Ureter (tissue), 1 donor: Measurements from ENCODE around the gene CDC14B. TPM values are rescaled to one million over a fixed set of nuclear protein-coding genes. Genes with fewer than 3 reads are reported as not detected.
A peak's percentile ranks its signal among the peaks of the same experiment; 100 is the strongest.

Source experiments
- DNase-seq: peaks from one replicate; pipeline ENCODE4 v3.0.0-alpha.2; 2020; ENCODE audit warnings: low spot score
- total RNA-seq: library from RNA; stranded (reverse); gene quantifications from one replicate; pipeline ENCODE4 v1.2.4, GENCODE V29; 2023
- donor health status: DM: yes; HTN: yes; CAD: no.

CDC14B gene
- total RNA-seq, 1 donor from 2014 or later = 42.0 TPM

DNA sequence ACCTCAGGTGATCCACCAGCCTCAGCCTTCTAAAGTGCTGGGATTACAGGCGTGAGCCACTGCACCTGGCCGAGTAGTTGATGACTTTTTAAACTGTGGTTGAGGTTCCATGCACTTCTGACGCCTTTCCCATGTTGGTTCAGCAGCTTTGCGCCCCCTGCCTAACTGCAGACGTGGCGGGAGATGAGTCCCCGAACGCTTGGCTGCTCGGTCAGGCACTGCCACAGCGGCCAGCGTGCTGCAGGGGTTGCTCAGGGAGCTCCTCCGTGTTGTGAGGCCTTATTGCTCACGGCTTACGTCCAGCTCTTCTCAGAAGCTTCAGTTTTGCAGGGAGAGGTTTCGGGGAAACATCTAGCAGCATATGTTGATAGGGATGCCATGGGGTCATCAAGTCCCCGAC is 134.4 kb downstream of the CDC14B start:
- DNase-seq = no peak

GRCh38 chr9:96484521-96484931 is 135.1 kb downstream of the CDC14B start:
- DNase-seq = no peak

DNA sequence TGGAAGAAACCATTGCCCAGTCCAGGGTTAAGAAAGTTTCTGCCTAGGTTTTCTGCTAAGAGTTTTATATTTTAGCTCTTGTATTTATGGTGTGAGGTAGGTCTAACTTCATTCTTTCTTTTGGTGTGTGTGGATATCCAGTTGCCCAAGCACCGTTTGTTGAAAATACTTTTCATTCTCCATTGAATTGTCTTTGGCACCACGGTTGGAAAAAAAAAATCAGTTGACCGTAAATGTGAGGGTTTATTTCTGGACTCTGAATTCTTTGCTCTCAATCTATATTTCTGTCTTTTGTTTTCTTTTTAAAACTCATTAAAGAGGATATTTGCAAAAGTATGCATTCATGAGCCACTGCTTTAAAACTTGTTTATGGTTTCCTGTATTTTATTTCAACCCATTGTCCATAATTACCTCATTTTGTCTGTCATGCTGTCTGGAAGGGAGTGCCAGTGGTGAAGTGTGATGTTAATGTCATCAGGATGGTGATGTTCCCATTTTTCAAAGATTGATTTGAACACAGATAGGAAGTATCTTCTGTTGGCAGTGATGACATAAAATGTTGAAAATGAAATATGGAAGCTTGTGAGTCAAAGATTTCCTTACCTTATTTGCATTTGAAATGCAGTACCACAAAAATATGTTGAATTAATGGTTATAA is 135.8 kb downstream of the CDC14B start:
- no peak for DNase-seq

DNA sequence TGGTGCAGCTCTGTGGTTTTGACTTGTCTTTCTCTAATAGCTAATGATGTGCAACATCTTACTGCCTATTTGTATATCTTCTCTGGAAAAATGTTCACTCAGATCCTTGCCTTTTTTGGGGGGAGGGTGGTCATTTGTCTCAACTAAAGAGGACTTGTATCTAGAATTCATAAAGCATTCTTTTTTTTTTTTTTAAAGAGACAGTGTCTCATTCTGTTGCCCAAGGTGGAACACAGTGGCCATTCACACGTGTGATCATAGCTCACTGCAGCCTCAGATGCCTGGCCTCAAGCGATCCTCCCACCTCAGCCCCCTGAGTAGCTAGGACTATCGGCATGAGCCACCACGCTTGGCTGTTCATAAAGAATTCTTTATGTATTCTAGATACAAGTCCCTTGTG is 136.4 kb downstream of the CDC14B start:
- no peak for DNase-seq

GRCh38 chr9:96482476-96482875 is 137.2 kb downstream of the CDC14B start:
- no peak for DNase-seq

GRCh38 chr9:96480736-96481135 is 138.9 kb downstream of the CDC14B start:
- DNase-seq = no peak

DNA sequence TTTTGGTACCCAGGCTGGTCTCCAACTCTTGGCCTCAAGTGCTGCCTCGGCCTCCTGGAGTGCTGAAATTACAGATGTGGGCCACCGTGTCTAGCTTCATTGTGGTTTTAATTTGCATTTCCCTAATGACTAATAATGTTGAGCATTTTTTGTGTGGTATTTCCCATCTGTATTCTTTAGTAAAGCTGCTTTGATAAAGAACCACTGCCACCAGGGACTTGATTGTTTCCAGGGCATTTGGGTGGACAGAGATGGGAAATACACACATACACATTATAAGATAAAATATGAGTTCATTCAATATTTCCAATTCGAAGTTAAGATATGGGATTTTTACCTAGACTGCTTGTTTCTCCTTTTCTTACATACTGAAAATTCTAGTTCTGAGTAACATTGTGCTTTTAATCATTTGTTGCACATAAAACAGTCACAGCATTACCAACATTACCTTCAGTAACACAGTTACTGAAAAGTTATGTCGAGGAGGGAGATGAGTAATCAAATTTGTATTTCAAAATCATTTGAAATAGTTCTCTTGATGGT is 140.7 kb downstream of the CDC14B start:
- DNase-seq = peak; percentile 28

- no peak for DNase-seq
Observed at GRCh38 chr9:96476591-96476990, 143.1 kb downstream of the CDC14B start.

GRCh38 chr9:96476013-96476412 is 143.6 kb downstream of the CDC14B start:
- DNase-seq = no peak

DNA sequence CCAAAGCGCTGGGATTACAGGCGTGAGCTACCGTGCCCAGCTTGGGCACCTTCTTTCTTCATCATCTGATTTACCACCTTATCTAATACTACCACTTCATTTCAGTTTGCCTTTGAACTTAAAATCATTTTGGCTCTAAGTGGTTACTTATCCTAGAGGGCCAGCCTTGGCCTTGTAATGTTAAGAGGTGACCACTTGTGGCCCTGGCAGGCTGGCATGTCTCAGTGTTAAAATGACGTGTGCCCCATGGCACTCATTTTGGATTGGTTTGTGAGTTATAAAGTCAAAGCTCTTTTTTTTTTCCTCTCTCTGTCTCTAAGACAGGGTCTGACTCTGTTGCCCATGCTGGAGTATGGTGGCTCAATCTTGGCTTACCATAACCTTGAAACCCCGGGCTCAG is 151.9 kb downstream of the CDC14B start:
- DNase-seq = no peak

- DNase-seq = no peak
Observed at GRCh38 chr9:96464426-96464825, 155.2 kb downstream of the CDC14B start.

GRCh38 chr9:96462541-96462940 is 157.1 kb downstream of the CDC14B start:
- no peak for DNase-seq

- no peak for DNase-seq
Observed at GRCh38 chr9:96461336-96461735, 158.3 kb downstream of the CDC14B start.

GRCh38 chr9:96460882-96461281 is 158.8 kb downstream of the CDC14B start:
- no peak for DNase-seq

DNA sequence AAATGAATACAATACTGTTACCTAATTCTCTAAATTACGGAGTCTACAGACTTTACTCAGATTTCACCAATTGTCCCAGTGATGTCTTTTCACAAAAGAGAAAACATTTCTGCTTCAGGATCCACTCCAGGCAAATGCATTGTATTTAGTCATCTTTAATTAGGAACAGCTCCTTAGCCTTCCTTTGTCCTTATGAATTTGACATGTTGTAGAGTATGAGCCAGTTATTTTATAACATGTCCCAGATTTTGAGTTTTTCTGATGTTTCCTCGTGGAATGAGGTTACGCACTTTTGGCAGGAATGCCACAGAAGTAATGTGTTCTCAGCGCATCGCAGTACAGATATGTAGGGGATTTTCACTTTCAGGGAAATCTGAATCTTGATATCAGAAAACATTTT is 159.2 kb downstream of the CDC14B start:
- no peak for DNase-seq

GRCh38 chr9:96459268-96460007 is 160.2 kb downstream of the CDC14B start:
- no peak for DNase-seq

DNA sequence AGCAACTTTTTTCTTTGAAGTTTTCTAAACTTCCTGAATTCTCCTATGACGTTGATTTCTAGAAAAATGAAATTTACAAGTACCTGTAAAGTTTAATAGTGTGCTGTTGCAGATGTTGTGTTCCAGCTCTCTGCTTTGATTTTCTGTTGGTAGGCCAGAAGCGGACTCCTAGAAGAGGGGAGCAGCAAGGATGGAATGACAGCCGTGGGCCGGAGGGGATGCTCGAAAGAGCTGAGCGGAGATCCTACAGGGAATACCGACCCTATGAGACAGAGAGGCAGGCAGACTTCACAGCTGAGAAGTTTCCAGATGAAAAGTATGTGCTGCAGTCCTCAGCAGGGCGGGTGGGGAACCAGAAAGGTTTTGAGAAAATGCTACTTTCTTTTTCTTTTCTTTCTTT is 161.4 kb downstream of the CDC14B start:
- no peak for DNase-seq

DNA sequence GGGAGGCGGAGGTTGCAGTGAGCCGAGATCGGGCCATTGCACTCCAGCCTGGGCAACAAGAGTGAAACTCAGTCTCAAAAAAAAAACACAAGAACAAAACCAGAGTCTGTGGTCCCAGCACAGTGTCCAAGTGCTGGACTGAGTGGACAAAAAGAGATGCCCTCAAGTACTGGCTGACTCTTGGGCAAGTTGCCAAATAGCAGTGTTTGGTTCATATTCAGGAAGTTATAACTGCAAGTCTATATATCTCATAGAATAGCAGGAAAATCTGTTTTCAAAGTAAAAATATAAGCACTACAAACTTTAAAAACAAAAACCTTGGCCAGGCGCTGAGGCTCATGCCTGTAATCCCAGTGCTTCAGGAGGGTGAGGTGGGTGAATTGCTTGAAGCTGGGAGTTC is 162.4 kb downstream of the CDC14B start:
- no peak for DNase-seq

GRCh38 chr9:96453625-96454024 is 166.0 kb downstream of the CDC14B start:
- no peak for DNase-seq

DNA sequence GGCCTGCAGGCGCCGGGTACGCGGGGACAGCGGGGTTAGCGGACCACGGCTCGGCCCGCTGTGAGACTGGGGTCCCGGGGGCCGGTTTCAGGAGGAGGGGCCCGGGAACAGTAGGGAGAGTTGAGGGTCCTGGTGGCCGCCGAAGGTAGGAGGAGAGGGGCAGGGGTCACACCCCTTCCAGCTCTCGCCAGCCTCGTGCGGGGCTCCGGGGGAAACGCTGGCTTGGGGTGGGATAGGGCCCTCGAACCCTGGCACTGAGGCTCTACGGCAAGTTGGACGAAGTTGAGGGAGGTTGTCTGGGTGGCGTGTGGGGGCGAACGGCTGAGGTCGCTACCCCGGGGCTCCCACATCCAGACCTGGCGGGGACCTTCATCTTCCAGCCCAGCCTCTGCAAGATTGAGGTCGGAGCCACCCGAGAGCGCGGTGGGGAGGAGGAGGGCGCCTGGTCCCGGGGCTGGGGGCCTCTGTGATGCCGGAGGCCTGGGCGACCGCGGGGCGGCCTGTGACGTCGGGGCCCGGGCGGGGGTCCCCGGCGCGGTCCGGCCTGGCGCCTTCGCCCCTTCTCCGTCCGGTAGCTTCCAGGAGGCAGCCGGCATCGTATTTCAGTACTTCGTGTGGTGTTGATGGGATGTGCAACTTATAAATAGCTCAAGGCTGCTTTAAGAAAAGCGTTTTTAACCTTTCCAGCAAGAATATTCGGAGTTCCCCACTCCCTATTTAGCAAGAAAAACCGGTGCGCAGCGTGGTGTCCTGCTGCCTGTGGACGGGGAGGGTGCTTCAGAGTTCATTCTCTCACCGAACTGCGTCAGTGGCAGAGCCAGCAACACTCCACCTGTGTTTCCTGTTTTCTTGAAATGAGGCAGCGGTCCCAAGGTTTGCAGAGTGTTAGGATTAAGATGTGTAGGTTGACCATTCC is 168.8 kb downstream of the CDC14B start:
- DNase-seq = peak; percentile 48
